Measurements from ENCODE around the gene GTF3C1. TPM values are rescaled to one million over a fixed set of nuclear protein-coding genes. Genes with fewer than 3 reads are reported as not detected.

The GTF3C1 gene
- total and polyA plus RNA-seq, 2 experiments from 2014 or later: 82.9 to 162 TPM

GRCh38 chr16:27424772-27425498, 124.8 kb downstream of the GTF3C1 start:
- H3K27ac ChIP-seq: no peak overlapping the region
- H3K36me3 ChIP-seq: no peaks in the 10 kb centered on the region
- DNase-seq (ENCODE audit: low read depth in 1 of 2, low spot score in 1 of 2): no peak
- no peaks in the 10 kb centered on the region for H3K4me1 ChIP-seq (ENCODE audit: low read depth)
- H3K4me3 ChIP-seq: no peak overlapping the region
- H3K27me3 ChIP-seq: no peaks in the 10 kb centered on the region
- TF ChIP-seq CTCF (IDR thresholded peaks at IDR 0.05; ENCODE audit: low read depth, low read length): no peak
- H3K9me3 ChIP-seq (ENCODE audit: low read depth): no peaks in the 10 kb centered on the region

- no peaks in the 10 kb centered on the region for H3K9me3 ChIP-seq (ENCODE audit: low read depth)
- no peaks in the 10 kb centered on the region for H3K4me1 ChIP-seq (ENCODE audit: low read depth)
- no peak for TF ChIP-seq CTCF (IDR thresholded peaks at IDR 0.05; ENCODE audit: low read depth, low read length)
- H3K27me3 ChIP-seq: no peaks in the 10 kb centered on the region
- H3K36me3 ChIP-seq: no peaks in the 10 kb centered on the region
- DNase-seq (ENCODE audit: low read depth in 1 of 2, low spot score in 1 of 2): no peak
- no peak overlapping the region for H3K27ac ChIP-seq
- H3K4me3 ChIP-seq: no peak overlapping the region
Measured at GRCh38 chr16:27421961-27422740, 127.6 kb downstream of the GTF3C1 start.

GRCh38 chr16:27417047-27417671, 132.6 kb downstream of the GTF3C1 start:
- no peak for DNase-seq (ENCODE audit: low read depth in 1 of 2, low spot score in 1 of 2)
- no peak for TF ChIP-seq CTCF (IDR thresholded peaks at IDR 0.05; ENCODE audit: low read depth, low read length)
- H3K27ac ChIP-seq: no peak overlapping the region
- no peaks in the 10 kb centered on the region for H3K36me3 ChIP-seq
- no peaks in the 10 kb centered on the region for H3K9me3 ChIP-seq (ENCODE audit: low read depth)
- H3K4me3 ChIP-seq: no peak overlapping the region
- no peaks in the 10 kb centered on the region for H3K27me3 ChIP-seq
- H3K4me1 ChIP-seq (ENCODE audit: low read depth): no peaks in the 10 kb centered on the region

- H3K4me1 ChIP-seq (ENCODE audit: low read depth): no peaks in the 10 kb centered on the region
- no peak for DNase-seq (ENCODE audit: low read depth in 1 of 2, low spot score in 1 of 2)
Measured at GRCh38 chr16:27414788-27415431, 134.8 kb downstream of the GTF3C1 start.

More at GRCh38 chr16:27414788-27415431, 134.8 kb downstream of the GTF3C1 start:
- Histone ChIP-seq H3K27me3 (no peaks in the 10 kb centered on the region), H3K36me3 (no peaks in the 10 kb centered on the region), H3K4me3 (no peak overlapping the region), H3K9me3 (ENCODE audit: low read depth) (no peaks in the 10 kb centered on the region), H3K27ac (no peak overlapping the region)
- no peak for TF ChIP-seq CTCF (IDR thresholded peaks at IDR 0.05; ENCODE audit: low read depth, low read length)

Data from cardiac muscle cell (in vitro differentiated cells and primary cell).